Pancreas (tissue), 10 donors: ENCODE measurements around the gene NELFCD. TPM values are rescaled to one million over a fixed set of nuclear protein-coding genes. Genes with fewer than 3 reads are reported as not detected.
A peak's percentile ranks its signal among the peaks of the same experiment; 100 is the strongest.
"Not testable (repeated sequence)": the region's sequence is repeated elsewhere in the genome, so short reads cannot be mapped to it uniquely, and the experiment has no call there.

Experiments used
- ATAC-seq, 4 donors: fragments of 200-7000 bp; cut with Tn5 transposase; one replicate each; pipeline versions ENCODE4 v1.8.0 to v1.9.1; 2020; ENCODE audit warnings: mild to moderate bottlenecking in 4 of 4, moderate library complexity in 4 of 4
- DNase-seq, 6 donors: peaks; one replicate each; pipeline ENCODE4 v3.0.0-alpha.2; 2020
- FAIRE-seq: peaks from 2 replicates; lab custom pipeline; 2012; peaks lifted over from hg19 to GRCh38; lab: Jason Lieb, UNC
- H3K27ac ChIP-seq, 4 donors: fragments of 200-600 bp; sonication (generic); 1 replicate in 3 of 4; 2 replicates in 1 of 4; pipeline versions ENCODE4 v1.5.0 to v1.8.0; 2020
- H3K27me3 ChIP-seq, 4 donors: fragments of 200-600 bp; one replicate each; pipeline ENCODE4 v1.8.0; 2021
- H3K36me3 ChIP-seq, 3 donors: fragments of 200-600 bp; sonication (generic) in 1 of 3; one replicate each; pipeline versions ENCODE4 v1.5.0 to v1.8.0; 2020 to 2021
- H3K4me1 ChIP-seq, 3 donors: fragments of 200-600 bp; one replicate each; pipeline ENCODE4 v1.8.0; 2021
- H3K4me3 ChIP-seq, 4 donors: fragments of 200-600 bp; sonication (generic) in 2 of 4; one replicate each; pipeline versions ENCODE4 v1.5.0 to v1.8.0; 2020 to 2021
- H3K9me3 ChIP-seq, 4 donors: fragments of 200-600 bp; one replicate each; pipeline ENCODE4 v1.8.0; 2021
- WGBS, 2 donors: extraction: QIAGEN DNeasy Blood & Tissue Kit; methylation state at CpG; one replicate each; pipeline ENCODE4 v1.1.7; 2013; 5-methylcytosine and 5-hydroxymethylcytosine counted together
- intact Hi-C, 3 donors: fragments of 100-400 bp; cut with DNase I; formaldehyde crosslinking; loops; one replicate each; pipeline versions ENCODE4 v1.11.1 to v1.14.2; 2022
- polyA plus RNA-seq, 2 donors: library from polyadenylated mRNA; stranded (reverse); fragments of 200-250 nt; gene quantifications; one replicate each; pipeline ENCODE4 v1.2.3, GENCODE V29; 2013
- total RNA-seq, 6 donors: library from RNA; stranded (reverse); fragmentation: NEBNext Ultra II Directional in 4 of 6; extraction: Animal tissue kit (Norgen Biotek cat#: 25700) in 4 of 6; gene quantifications; one replicate each; pipeline versions ENCODE4 v1.2.1 to v1.2.4, GENCODE V29; 2021 to 2023
- TF ChIP-seq, protein P1 (sequence below), 4 donors: fragments of 200-600 bp; sonication (generic) in 3 of 4; IDR thresholded peaks; one replicate each; pipeline versions ENCODE4 v1.5.0 to v1.8.0; 2021; ENCODE audit warnings: antibody characterized with exemption in 4 of 4
- donor health status: healthy with polysubstance abuse.
- donor health status: DM: no; HTN: no; CAD: no; lungs with moderate emphysema.
- donor health status: DM: no; HTN: no; CAD: no.
- donor health status: control.
- donor health status: control.
- donor health status: Bipolar disorder and iron deficiency.
- donor health status: DM: yes; HTN: yes; CAD: no.
- donor health status: DM: no; HTN: no; CAD: no.
- donor health status: DM: no; HTN: no; CAD: no.
- donor health status: DM: yes; HTN: yes; CAD: no.

Gene NELFCD
- total and polyA plus RNA-seq, 8 donors, result 17.3 to 66.4 (median 29.4) TPM

DNA sequence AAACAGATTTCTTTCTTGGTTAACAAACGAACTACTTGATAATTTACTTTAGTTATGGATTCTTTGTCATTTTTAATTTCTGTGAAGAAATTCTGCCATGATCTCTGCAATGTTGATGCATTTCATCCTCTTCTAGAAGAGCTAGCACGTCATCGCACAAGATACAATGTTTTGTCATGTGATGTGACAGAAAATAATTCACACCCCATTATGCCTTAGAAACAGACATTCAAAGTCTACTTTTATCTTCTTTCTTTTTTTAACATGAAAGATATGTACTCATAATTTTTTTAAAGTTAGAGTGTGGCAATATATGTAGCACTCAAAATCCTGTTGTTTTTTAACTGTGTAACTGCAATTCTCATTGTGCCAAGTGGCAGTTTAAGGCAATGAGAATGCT, 39.6 kb upstream of the NELFCD start:
- no peaks in the 10 kb centered on the region for H3K4me1 ChIP-seq
- no peak overlapping the region for H3K4me3 ChIP-seq
- DNase-seq, result no peak
- H3K27ac ChIP-seq, result no peak overlapping the region
- no peaks in the 10 kb centered on the region for H3K9me3 ChIP-seq
- FAIRE-seq, result no peak
- intact Hi-C loops, result no loop called here
- 68 to 71% methylated on average over 3 of the region's 3 CpGs for WGBS, 2 donors
- TF ChIP-seq, protein P1, sequence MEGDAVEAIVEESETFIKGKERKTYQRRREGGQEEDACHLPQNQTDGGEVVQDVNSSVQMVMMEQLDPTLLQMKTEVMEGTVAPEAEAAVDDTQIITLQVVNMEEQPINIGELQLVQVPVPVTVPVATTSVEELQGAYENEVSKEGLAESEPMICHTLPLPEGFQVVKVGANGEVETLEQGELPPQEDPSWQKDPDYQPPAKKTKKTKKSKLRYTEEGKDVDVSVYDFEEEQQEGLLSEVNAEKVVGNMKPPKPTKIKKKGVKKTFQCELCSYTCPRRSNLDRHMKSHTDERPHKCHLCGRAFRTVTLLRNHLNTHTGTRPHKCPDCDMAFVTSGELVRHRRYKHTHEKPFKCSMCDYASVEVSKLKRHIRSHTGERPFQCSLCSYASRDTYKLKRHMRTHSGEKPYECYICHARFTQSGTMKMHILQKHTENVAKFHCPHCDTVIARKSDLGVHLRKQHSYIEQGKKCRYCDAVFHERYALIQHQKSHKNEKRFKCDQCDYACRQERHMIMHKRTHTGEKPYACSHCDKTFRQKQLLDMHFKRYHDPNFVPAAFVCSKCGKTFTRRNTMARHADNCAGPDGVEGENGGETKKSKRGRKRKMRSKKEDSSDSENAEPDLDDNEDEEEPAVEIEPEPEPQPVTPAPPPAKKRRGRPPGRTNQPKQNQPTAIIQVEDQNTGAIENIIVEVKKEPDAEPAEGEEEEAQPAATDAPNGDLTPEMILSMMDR (IDR thresholded peaks at IDR 0.05), result no peak
- no peaks in the 10 kb centered on the region for H3K36me3 ChIP-seq
- no peak for ATAC-seq
- no peaks in the 10 kb centered on the region for H3K27me3 ChIP-seq

DNA sequence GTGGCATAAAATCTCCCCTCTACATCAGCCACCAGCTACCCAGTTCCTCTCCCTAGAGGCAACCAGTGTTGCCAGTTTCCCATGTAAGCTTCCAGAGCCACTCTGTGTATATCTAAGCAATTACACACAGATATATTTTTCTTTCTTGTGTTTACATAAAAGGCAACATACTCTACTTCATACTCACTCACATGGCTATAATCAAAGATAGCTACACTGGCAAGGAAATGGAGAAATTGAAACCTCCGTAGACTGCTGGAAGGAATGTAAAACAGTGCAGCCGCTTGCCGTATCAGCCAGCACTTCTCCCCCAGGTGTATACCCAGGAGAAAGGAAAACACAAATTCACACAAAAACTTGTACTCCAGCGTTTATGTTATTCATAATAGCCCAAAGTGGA, 38.5 kb upstream of the NELFCD start:
- DNase-seq (no peak), FAIRE-seq (no peak), ATAC-seq (no peak)
- intact Hi-C loops, result no loop called here
- Histone ChIP-seq H3K4me1 (no peaks in the 10 kb centered on the region), H3K9me3 (no peaks in the 10 kb centered on the region), H3K4me3 (no peak overlapping the region), H3K36me3 (no peaks in the 10 kb centered on the region), H3K27me3 (no peaks in the 10 kb centered on the region), H3K27ac (no peak overlapping the region)
- WGBS, 2 donors, result 57 to 75% methylated on average over 4 of the region's 4 CpGs
- TF ChIP-seq, protein P1 (IDR thresholded peaks at IDR 0.05), result no peak

DNA sequence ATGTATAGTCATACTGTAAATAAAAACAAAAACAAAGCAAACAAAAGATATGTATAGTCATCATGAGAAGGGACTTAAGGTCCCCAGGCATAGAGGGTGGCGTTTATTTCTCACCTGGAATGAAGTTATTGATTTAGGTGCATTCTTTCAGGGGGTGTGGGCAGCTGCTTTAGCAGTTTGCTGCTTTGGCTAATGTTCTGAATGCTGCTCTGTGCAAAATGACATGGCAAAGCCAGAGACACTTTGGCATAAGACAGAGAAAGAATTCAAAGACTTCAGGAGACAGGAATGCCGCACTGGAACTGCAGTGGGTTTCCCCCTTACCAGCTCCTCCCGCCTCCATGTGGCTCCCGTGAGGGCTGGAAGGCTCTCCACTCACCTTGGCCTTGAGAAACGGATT, 36.4 kb upstream of the NELFCD start:
- Histone ChIP-seq H3K4me1 (no peaks in the 10 kb centered on the region), H3K4me3 (no peak overlapping the region), H3K27me3 (no peaks in the 10 kb centered on the region), H3K36me3 (no peaks in the 10 kb centered on the region), H3K27ac (peak overlapping the region in 1 of 4 donors; percentile 30), H3K9me3 (no peaks in the 10 kb centered on the region)
- FAIRE-seq, result no peak
- intact Hi-C loops, result no loop called here
- DNase-seq, result peak in 3 of 6 donors; percentile 16 to 30 (median 23)
- TF ChIP-seq, protein P1 (IDR thresholded peaks at IDR 0.05), result no peak
- ATAC-seq, result peak; percentile 38 to 82 (median 80)
- WGBS, 2 donors, result 47 to 54% methylated on average over 5 of the region's 5 CpGs

DNA sequence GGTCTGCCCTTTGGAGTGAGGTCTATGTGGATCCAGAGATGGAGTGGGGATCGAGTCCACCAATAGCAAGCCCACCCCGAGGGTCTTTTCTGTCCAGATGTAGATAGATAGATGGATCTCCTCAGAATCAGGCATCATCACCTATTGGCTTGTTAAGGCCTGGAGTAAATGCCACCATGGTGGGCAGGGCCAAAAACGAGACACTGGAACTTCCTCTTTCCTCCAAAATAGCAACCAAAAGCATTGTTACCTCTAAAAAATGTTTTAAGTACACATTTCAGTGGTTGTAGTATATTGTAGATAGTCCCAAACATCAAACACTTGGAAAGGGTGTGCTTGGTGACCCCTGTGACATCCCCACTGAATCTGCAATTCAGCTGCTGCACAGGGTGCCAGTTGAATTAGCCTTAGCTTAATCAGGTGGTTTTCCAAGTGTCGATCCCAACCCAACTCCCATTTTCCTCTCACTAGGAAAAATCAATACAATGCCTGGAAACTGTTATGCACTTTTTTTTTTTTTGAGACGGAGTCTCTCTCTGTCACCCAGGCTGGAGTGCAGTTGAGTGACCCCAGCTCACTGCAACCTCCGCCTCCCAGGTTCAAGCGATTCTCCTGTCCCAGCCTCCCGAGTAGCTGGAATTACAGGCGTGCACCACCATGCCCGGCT, 35.0 kb upstream of the NELFCD start:
- TF ChIP-seq, protein P1 (IDR thresholded peaks at IDR 0.05), result no peak
- Histone ChIP-seq H3K4me3 (no peak overlapping the region), H3K36me3 (no peaks in the 10 kb centered on the region), H3K27me3 (no peaks in the 10 kb centered on the region), H3K4me1 (no peaks in the 10 kb centered on the region), H3K9me3 (no peaks in the 10 kb centered on the region), H3K27ac (no peak overlapping the region)
- WGBS, 2 donors, result 68 to 77% methylated on average over 10 of the region's 10 CpGs
- intact Hi-C loops, result no loop called here
- no peak for DNase-seq
- no peak for FAIRE-seq
- no peak for ATAC-seq

DNA sequence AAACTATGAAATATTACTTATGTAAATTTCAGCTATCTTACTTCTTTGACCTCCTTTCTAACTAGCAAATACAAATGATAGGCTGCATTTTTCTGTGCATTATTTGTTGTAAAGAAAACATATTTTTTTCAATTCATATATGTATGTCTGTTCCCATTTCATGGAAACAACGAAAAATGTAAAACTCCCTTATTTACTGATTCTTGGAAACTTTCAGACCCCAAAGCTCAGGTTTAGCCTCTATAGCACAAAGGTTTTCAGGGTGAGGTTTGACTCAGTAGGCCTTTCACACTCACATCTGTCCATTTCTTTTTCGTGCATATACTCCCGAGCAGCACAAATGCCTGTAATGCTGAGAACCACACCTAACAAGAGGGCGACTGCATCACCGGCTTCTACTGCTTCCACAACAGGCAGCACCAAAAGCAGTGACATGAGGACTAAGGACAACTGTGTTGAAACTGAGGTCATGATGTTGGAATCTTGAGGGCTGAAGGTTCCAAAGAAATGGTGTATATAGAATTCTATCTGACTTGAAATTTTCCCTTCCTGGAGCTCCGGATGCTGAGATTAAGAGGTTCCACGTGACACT, 33.2 kb upstream of the NELFCD start:
- H3K4me3 ChIP-seq, ATAC-seq, H3K36me3 ChIP-seq, H3K27ac ChIP-seq, H3K9me3 ChIP-seq, H3K27me3 ChIP-seq, H3K4me1 ChIP-seq, DNase-seq, FAIRE-seq, intact Hi-C loops: not testable (repeated sequence)
- WGBS, 2 donors, result 77 to 87% methylated on average over 7 of the region's 7 CpGs
